HG02870 (cell line): ENCODE measurements around the gene HMX2.

Experiments used
- ATAC-seq: cut with Tn5 transposase; IDR thresholded peaks from one replicate; pipeline ENCODE4 v1.9.1; 2021; ENCODE audit warnings: mild to moderate bottlenecking, moderate library complexity; ENCODE audit not compliant: unreplicated experiment

Gene HMX2

DNA sequence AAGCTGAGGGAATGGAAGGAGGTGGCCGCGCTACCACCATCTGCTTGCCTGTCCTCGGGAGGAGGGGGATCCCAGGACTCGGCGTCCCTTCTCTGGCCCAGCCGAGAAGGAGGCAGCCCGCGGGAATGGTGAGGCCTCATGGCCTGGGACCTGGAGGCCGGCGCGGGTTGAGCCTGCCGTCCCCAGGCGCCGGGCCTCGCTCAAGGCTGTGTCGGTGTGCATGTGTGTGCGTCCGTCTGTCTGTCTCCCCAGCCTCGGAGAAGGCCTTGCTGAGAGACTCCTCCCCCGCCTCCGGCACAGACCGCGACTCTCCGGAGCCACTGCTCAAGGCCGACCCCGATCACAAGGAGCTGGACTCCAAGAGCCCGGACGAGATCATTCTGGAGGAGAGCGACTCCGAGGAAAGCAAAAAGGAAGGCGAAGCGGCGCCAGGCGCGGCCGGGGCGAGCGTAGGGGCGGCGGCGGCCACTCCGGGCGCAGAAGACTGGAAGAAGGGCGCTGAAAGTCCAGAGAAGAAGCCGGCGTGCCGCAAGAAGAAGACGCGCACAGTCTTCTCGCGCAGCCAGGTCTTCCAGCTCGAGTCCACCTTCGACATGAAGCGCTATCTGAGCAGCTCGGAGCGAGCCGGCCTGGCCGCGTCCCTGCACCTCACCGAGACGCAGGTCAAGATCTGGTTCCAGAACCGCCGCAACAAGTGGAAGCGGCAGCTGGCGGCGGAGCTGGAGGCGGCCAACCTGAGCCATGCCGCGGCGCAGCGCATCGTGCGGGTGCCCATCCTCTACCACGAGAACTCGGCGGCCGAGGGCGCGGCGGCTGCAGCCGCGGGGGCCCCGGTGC, 10.9 kb upstream of the HMX2 start:
- no peak for ATAC-seq

DNA sequence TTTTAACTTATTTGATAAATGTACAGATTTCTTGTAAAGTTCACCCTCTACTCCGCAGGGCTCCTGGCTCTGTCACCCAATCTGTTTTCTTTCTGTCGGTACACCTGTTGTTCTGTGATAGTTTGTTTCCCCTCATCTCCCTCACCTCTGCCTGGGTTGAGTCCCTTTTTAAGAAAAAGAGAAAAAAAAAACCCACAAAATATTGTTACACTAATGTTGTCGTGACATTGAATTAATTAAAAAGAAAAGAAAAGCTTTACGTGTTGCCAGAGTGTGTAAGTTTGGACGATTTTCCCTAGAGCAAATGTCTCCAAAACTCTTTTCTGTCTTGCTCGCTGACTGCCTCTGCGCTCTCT, 8.8 kb upstream of the HMX2 start:
- ATAC-seq: no peak

DNA sequence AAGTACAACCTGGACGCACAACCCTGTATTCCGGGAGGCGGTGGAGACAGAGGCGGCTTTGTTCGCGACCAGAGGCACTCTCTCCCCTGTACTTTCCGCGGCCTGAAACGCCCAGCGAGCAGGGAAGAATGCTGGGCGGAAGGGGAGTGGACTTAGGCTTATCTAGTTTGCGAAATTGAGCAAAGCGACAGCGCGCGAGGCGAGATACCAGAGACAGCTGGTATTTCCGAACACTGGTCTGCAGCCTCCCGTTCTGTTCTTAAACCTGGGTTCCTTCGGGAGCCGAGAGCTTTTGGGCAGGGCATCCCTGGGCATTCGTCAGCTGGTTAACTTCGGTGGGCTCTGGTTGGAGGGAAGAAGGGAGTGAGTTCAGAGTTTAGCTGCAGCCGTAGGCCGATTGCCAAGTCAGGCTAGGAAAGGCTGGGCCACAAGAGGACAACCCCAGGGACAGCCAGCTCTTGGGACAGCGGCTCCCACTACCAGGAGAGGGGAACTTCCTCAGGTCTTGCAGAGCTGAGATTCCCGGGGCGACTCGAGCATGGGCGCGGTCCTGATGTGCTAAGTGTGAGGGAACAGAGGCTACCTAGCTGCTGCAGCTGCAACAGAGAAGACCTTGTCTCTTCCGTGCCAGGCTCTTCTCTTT, 8.3 kb upstream of the HMX2 start:
- ATAC-seq: no peak

DNA sequence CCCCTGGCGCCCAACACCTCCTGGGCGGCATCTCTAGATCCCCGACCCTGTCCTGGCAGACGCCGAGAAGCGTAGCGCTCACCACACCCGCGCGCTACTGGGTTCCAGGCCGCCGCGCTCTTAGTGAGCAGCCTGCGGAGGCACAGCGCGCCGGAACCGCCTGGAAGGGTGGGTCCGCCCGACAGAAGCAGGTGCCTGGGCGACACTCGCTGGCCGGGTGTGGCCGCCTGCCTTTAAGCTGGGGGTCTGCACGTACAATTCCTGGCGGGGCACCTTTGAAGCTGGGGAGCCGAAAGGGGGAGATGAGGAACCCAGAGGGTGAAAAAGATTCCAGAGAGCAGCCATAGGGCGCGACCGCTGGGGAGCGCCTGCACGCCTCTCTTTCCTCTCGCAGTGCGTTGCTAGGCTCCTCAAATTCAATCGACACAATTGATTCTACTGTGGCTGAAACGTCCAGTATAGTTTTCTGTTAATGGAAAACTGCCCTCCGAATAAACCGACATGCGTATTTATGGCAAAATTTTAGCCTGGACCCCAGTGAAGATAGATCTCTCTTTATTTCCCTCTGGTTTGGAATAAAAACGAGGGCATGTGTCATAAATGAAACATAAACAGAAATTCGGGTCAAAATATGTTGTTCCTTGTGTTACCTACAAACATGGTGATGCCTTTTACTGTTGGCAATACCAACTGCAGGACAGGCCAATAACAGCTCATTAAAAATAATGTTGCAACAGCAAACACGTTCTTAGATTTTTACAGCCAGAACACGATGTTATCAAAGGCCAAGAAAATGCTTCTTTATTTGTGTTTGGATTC, 7.6 kb upstream of the HMX2 start:
- no peak for ATAC-seq

DNA sequence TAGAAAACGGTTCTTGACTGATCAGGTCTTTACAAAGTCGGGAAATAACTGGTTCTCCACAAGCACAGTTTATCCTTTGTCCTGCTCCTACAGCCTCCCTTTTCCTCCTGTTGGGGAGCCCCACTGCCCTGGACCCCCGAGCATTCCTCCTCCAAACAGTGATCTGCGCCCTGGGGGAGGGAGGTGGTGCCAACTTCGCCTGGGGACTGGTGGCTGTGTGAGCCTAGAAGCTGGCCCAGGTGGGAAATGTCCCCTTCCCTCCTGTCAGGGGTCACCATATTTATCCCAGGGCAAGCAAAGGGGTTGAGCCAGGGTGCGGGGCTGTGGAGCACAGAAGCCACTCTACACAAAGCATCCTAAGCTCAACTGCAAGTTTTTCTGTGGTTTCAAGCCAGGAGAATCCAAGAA, 6.9 kb upstream of the HMX2 start:
- no peak for ATAC-seq

DNA sequence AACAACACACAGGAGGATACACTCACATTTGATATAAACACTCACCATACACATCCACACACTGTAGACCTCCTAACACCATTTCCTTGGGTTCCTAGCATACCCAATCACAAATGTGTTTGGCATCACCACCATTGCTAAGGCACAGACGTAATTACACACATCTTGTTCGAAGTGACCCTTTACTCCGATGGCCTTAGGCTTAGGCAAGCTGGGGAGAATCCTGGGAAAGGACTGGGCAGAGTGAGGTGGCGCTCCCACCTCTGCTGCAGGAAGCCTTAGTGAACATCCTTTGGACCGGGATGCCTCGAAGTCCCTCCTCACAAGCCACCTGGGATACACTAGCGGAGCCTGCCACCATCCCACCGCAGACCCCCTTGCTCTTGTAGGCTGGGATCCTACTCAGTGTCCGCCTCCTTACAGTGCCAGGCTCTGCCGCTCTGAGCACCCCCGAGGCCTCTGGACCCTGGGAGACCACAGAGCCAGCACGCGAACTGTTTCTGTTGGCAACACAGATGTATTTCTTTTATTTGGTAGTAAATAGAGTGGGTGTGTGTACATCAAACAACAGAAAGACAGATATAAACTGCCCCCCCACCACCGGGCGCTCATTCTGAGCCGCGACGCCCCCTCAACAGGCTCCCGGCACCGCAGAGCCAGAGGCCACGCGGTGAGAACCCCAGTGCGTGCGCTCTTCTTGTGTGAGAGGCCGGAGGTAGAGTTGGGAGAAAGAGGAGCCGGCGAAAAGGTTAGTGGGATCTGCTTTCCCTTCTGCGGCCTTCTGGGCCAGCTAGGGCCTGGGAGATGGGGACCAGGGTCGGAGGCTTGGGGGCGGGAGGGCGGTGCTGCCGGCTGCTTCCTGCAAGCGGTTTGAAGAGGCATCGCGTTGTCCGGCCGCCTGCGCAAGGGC, 5.9 kb upstream of the HMX2 start:
- ATAC-seq: no peak

DNA sequence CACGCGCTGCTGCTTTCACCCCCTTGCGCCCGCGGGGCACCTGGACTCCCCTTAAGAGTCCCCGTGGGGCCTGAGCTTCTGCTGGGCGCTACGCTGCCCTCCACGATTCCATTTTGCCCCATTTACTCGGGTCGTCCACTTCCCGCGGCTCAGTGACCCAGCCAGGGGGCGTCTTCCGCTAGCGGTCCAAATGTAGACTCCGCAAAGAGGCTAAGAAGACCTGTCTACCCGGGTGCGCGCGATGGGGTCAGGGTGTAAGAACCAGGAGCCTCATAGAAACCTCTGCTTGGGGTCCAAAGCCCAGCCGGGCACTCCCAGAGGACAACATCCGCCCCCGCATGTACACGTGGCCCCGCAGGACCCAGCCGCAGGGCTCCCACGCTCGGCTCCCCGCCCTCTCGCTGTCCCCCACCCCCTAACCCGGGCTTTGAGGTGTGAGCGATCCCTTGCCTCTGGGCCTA, 5.2 kb upstream of the HMX2 start:
- no peak for ATAC-seq

DNA sequence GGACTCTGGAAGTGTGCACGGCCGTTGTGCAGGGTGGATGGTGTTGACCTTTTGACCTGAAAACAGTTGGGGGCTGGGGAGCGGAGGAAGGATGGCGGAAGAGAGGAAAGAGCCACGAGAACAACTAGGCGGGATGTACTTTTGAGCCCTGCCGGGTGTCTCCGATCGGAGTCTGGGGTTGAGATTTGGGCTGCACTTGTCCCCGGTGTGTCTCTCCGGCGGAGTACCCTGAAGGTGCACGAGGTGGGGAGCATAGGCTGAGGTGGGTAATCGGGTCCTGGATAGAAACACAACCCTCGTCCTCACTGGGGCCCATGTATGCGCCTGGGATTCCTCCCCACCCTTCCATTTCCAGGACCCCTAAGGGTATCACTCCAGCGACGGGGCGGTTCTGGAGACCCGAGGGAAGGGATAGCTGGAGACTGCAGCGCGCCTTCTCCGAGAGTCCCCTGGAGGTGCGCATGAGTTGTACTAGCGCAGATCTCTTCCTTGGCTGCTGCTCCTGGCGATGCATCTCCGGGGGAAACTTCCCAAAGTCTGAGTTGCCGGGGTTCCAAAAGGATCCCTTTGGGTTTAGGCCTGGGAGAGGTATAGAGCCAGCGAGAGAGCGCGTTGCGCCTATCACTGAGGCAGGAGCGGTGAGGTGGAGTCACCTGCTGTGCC, 4.6 kb upstream of the HMX2 start:
- no peak for ATAC-seq

DNA sequence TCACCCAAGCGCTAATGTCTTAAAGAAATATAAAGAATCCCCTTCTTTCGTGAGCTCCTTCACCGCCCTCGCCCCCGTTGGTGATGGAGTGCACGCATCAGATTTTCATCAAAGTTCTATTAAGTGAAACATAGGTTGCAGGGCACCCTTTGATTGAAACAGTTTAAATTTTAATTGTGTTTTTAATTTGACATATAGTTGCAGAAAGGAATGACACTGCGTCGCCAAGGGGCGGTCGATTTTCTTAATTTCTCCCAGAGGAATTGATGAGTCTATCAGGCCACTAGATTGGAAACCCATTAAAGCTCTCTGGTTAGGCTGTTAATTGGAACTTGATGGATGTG, 4.1 kb upstream of the HMX2 start:
- no peak for ATAC-seq

DNA sequence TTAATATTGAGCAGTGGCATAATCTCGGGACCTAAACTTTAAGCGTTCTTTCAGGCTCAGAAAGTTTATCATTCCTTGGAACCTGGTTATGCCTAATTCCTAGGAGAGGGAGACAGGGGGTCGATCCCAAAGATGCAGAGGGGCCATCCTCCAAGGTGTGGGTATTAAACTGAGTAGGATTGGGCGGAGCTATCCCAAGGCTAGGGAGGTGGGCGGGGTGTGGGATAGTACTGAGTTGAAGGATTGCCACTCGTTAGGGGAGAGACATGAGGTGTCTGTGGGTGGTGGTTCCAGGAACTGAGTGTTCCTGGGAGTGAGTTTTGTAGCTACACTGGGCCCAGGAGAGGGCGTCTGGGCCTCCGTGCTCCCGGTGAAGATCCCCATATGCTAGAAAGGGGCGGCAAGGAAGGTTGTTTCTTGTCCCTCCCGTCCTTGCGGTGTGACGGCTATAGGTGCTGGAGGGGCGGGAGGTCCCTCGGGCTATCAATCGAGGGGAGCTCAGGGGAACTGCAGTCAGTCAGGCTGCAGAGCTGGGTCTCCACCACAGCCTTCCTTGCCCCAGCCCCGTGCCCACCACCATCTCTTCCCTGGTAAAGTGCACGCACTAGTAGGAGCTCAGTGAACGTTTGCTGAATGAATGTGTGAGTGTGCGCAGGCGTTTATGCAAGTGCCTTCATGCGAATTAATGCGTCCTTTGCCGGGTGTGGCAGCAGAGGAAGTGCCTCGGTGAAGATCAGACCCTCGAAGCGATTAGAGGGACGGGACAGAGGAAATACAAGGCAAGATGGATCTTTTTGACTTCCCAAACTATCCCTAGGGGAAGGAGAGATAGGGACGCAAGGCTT, 3.0 kb upstream of the HMX2 start:
- ATAC-seq: no peak

DNA sequence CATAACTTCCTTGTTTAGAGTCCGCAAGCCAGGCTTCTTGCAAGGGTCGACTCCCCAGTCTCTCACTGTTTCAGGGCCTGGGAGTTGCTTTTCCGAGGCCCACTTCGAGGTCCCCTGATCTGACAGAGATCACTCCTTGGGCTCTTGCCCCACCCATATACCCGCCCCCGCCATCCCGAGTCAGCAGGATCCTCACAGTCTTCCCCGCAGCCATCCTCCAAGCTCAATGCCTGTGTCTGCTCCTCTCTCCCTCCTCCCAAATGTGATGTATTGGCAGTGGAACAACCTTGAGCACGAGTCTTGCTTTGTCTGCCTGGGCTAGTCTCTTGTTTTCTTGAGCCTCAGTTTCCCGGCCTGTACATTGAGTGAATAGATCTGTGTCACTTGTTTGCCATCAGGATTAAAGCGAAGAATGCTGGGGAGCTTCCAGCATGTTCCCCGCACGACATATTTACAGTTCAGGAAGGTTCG, 2.4 kb upstream of the HMX2 start:
- no peak for ATAC-seq

DNA sequence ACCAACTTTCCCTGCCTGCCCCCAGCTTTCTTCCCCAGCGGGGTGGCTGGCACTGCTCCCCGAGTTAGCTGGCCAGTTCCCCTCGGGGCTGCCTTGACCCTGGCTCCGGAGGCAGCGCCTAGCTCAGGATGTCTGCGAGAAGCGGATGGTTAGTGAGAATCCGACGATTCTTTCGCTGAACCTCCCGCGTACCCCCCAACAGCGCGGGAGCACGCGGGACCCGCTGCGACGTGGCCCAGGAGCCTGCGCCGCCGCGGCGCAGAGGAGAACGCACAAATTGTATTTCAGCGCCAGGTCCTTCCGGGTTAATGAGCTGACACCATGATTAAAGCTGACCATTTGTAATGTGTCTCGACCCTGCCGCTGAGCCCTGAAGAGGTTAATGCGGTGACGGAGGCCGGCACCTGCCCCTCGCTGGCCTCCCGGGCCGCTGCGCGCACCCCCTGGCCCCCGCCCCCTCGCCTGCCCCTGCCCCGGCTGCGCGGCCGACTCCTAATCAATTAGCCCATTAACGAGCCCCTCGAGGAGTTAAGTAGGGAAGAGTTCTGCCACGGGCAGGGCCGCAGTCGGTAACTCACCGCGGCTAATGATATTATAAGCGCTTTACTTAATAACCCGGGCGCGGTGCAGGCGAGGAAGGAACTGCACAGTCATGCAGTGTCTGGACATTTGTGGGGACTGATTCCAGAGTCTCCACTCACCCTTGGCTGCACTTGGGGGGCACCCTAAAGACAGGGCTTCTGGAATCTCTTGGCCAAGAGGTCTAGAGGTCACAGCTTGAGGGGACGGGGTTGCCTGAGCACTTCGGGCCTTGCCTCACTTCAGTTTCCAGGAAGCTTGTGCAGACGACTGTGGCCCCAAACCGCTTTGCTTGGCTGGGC, 1.7 kb upstream of the HMX2 start:
- no peak for ATAC-seq

DNA sequence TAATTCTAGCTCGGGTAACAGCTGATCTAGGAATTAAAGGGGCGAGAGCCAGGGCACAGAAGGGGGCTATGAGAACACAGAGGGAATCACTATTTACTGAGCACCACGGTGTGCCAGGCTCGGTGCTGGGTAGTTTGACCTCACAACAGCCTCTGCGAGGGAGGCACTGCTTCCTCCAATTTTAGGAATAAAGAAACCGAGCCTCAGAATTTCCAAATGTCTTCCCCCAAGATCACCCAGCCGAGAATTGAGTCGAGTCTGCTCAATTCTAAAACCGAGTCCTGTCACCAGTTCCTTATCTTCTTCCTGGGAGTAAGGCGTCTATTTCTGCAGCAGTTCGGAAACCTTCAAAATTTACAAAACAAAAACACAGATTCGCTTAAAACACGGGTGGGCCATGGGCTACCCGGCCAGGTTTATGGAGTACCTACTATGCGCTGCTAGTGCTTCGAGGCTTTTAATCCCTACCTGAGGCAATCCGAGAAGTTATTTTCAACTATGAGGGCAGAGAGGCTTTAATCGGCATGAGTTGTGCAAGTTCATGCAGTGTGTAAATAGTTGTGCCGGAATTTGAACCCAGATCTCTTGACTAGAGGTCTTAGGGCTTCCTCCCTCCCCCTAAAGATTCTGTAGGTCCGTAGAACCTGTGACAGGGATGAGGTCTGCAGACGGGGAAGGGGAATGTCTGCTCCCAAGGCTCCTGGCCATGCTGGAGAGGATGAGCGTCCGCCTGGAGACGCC, 872 bp upstream of the HMX2 start:
- ATAC-seq: no peak

DNA sequence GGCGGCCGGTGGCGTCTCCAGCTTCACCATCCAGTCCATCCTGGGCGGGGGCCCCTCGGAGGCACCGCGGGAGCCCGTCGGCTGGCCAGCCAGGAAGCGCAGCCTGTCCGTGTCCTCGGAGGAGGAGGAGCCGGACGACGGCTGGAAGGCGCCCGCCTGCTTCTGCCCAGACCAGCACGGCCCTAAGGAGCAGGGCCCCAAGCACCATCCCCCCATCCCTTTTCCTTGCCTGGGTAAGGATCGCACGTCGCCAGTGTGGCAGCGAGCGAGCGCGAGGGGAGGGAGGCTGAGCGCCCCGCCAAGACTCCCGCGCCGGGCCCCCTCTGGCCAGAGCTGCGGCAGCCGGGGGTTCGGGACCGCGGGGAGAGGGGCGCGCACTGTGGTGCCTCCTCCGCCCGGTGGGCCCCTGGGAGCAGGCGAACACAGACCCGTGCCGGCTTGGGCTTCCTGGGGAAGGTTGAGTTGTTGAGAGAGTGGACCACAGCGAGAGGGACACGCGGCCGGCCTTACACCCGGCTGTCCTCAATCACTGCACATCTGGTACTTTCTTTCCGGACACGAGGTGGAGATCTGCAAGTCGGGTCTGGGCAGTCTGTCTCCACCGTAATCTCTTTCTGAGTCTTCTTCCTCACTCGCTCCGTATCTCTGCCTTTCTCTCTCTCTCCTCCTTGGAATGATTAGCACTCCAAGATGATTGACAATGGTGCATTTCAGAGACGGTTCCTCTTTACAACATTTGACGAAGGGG, 652 bp downstream of the HMX2 start:
- no peak for ATAC-seq

DNA sequence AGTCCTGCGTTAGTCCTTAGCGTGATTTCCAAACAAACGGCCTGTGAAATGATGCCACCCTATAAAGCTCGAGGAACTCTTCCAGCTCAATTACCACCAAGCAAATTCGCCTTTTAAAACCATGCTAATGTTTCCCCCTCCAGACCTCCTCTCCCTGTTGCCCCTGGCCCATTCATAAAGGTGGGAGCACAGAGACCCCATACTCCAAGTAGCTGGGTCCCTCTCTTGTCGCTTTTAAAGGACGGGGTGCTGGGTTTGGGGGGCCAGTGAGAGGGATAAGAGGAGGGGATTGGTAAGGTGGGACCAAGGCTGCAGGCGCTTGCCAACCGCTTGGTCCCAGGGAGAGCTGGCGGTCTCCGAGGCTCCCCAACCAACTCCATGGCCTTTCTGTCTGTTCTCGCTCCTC, 1.2 kb downstream of the HMX2 start:
- no peak for ATAC-seq

DNA sequence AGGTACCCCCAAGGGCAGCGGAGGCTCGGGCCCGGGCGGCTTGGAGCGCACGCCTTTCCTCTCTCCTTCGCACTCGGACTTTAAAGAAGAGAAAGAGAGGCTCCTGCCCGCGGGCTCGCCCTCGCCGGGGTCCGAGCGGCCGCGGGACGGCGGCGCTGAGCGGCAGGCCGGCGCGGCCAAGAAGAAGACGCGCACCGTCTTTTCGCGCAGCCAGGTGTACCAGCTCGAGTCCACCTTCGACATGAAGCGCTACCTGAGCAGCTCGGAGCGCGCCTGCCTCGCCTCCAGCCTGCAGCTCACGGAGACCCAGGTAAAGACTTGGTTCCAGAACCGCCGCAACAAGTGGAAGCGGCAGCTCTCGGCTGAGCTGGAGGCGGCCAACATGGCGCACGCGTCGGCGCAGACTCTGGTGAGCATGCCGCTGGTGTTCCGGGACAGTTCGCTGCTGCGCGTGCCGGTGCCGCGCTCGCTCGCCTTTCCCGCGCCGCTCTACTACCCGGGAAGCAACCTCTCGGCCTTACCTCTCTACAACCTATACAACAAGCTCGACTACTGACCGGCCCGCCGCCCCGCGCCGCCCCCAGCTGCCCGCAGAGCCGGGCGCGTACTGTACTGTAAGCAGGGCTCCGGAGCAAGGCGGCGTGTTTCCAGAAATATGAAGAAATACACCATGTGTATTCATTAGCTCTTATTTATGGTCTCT, 1.8 kb downstream of the HMX2 start:
- ATAC-seq: no peak
